ENCODE results near the gene PHTF1.
"Not testable (repeated sequence)": the region's sequence is repeated elsewhere in the genome, so short reads cannot be mapped to it uniquely, and the experiment has no call there.

The PHTF1 gene

GRCh38 chr1:113780374-113781146 lies 21.3 kb upstream of the PHTF1 start:
- no peak for DNase-seq
- intact Hi-C loops (cut with DNase I): no loop called here

GRCh38 chr1:113779542-113779941 lies 20.3 kb upstream of the PHTF1 start:
- DNase-seq: no peak
- intact Hi-C loops (cut with DNase I): no loop called here

GRCh38 chr1:113777561-113777960 lies 18.3 kb upstream of the PHTF1 start:
- DNase-seq: no peak
- intact Hi-C loops (cut with DNase I): no loop called here

- intact Hi-C loops (cut with DNase I): no loop called here
Measured at GRCh38 chr1:113770031-113770430, 10.7 kb upstream of the PHTF1 start.

GRCh38 chr1:113769601-113769970 lies 10.3 kb upstream of the PHTF1 start:
- no peak for DNase-seq
- intact Hi-C loops (cut with DNase I): no loop called here

More at GRCh38 chr1:113770031-113770430, 10.7 kb upstream of the PHTF1 start:
- DNase-seq: no peak

- intact Hi-C loops (cut with DNase I): no loop called here
- DNase-seq: no peak
Measured at GRCh38 chr1:113768916-113769600, 9.8 kb upstream of the PHTF1 start.

GRCh38 chr1:113765306-113766230 lies 6.3 kb upstream of the PHTF1 start:
- intact Hi-C loops (cut with DNase I): no loop called here
- DNase-seq: no peak

- no peak for DNase-seq
Measured at GRCh38 chr1:113763661-113764060, 4.4 kb upstream of the PHTF1 start.

GRCh38 chr1:113761937-113762336 lies 2.7 kb upstream of the PHTF1 start:
- intact Hi-C loops (cut with DNase I): no loop called here
- DNase-seq: no peak

More at GRCh38 chr1:113763661-113764060, 4.4 kb upstream of the PHTF1 start:
- intact Hi-C loops (cut with DNase I): no loop called here

- DNase-seq: peak in 2 of 10 donors; percentile 59 to 80
- intact Hi-C loops (cut with DNase I): no loop called here
Measured at GRCh38 chr1:113760102-113761080, 1.1 kb upstream of the PHTF1 start.

GRCh38 chr1:113758631-113759332 lies 504 bp downstream of the PHTF1 start:
- DNase-seq: peak; percentile 40 to 93 (median 52)
- intact Hi-C loops (cut with DNase I): loop anchor here (5.0 kb wide), 1 partner anchor 54 kb away; the partner anchor contains the start of gene RSBN1

- DNase-seq: no peak
- intact Hi-C loops (cut with DNase I): loop anchor here (5.0 kb wide), 1 partner anchor 56 kb away; the partner anchor contains the start of gene RSBN1
Measured at GRCh38 chr1:113756461-113756860, 2.8 kb downstream of the PHTF1 start.

GRCh38 chr1:113753333-113753732 lies 6.0 kb downstream of the PHTF1 start:
- intact Hi-C loops (cut with DNase I); DNase-seq: not testable (repeated sequence)

GRCh38 chr1:113751516-113751915 lies 7.8 kb downstream of the PHTF1 start:
- DNase-seq: no peak
- intact Hi-C loops (cut with DNase I): no loop called here

GRCh38 chr1:113751114-113751513 lies 8.2 kb downstream of the PHTF1 start:
- no peak for DNase-seq
- intact Hi-C loops (cut with DNase I): no loop called here

GRCh38 chr1:113749402-113749801 lies 9.9 kb downstream of the PHTF1 start:
- intact Hi-C loops (cut with DNase I): no loop called here
- no peak for DNase-seq

GRCh38 chr1:113747376-113747775 lies 11.9 kb downstream of the PHTF1 start:
- intact Hi-C loops (cut with DNase I): no loop called here
- DNase-seq: no peak

GRCh38 chr1:113745425-113745824 lies 13.9 kb downstream of the PHTF1 start:
- DNase-seq: no peak
- intact Hi-C loops (cut with DNase I): no loop called here

- intact Hi-C loops (cut with DNase I): no loop called here
- no peak for DNase-seq
Measured at GRCh38 chr1:113744114-113744513, 15.2 kb downstream of the PHTF1 start.

All from posterior cingulate gyrus (tissue), 11 donors.